Measurements from ENCODE around the gene FAM20C.
"Not testable (repeated sequence)": the region's sequence is repeated elsewhere in the genome, so short reads cannot be mapped to it uniquely, and the experiment has no call there.

DNA sequence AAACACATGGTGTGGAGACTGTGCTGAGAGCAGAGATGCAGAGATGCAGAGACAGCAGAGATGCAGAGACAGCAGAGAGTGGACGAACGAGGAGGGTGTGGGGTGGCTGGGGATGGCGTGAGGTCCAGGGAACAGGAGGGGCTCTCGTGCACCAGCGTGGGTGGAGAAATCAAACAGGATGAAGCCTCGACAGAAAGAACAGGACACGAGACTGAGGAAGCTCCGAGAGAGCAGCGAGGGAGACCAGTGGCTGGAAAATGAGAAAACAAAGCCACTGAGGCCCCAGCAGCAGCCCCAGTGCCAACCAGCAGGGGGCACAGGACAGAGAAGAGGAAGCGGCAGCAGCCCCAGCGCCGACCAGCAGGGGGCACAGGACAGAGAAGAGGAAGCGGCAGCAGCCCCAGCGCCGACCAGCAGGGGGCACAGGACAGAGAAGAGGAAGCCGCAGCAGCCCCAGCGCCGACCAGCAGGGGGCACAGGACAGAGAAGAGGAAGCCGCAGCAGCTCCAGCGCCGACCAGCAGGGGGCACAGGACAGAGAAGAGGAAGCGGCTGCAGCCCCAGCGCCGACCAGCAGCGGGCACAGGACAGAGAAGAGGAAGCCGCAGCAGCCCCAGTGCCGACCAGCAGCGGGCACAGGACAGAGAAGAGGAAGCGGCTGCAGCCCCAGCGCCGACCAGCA, 70.4 kb downstream of the FAM20C start:
- TF ChIP-seq, protein P1, sequence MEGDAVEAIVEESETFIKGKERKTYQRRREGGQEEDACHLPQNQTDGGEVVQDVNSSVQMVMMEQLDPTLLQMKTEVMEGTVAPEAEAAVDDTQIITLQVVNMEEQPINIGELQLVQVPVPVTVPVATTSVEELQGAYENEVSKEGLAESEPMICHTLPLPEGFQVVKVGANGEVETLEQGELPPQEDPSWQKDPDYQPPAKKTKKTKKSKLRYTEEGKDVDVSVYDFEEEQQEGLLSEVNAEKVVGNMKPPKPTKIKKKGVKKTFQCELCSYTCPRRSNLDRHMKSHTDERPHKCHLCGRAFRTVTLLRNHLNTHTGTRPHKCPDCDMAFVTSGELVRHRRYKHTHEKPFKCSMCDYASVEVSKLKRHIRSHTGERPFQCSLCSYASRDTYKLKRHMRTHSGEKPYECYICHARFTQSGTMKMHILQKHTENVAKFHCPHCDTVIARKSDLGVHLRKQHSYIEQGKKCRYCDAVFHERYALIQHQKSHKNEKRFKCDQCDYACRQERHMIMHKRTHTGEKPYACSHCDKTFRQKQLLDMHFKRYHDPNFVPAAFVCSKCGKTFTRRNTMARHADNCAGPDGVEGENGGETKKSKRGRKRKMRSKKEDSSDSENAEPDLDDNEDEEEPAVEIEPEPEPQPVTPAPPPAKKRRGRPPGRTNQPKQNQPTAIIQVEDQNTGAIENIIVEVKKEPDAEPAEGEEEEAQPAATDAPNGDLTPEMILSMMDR (IDR thresholded peaks at IDR 0.05; ENCODE audit: low read depth, low read length) = 0 out of 2 replicates have a peak, but pooled peaks have one; percentile 14
- not testable (repeated sequence) for TF ChIP-seq EZH2phosphoT487 (IDR thresholded peaks at IDR 0.05; ENCODE audit: low read depth)
